Measurements from ENCODE around the gene PRPF38B.
"Not testable (repeated sequence)": the region's sequence is repeated elsewhere in the genome, so short reads cannot be mapped to it uniquely, and the experiment has no call there.

PRPF38B gene

DNA sequence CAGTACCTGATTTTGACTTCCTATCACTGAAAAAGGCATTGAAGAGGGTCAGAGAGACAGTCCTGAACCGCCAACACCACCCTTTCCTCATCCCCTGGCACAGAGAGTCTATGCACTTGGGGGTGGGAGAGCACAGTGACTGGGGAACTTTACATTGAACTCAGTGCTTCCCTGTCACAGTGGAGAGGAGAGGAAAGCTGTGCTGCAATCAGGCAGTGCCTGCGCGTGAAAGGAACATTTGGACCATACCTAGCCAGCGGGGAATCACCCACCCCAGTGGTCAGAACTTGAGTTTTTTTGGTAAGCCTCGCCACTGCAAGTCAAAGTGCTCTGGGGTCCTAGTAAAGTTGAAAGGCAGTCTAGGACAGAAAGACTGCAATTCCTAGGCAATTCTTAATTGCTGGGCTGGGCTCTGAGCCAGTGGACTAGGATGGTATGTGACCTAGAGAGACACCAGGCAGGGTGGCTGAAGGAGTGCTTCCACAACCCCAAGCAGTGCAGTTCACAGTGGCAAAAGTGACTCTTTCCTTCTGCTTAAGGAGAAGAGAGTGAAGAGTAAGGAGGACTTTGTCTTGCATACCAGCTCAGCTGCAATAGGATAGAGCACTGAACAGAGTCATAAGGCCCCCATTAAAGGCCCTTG is 21.9 kb upstream of the PRPF38B start:
- H3K4me3 ChIP-seq (ENCODE audit: low read depth, low read length): no peak overlapping the region
- no peaks in the 10 kb centered on the region for H3K9me3 ChIP-seq
- no peak for TF ChIP-seq CTCF (IDR thresholded peaks at IDR 0.05; ENCODE audit: low read depth, low read length)
- no peaks in the 10 kb centered on the region for H3K36me3 ChIP-seq
- H3K4me1 ChIP-seq: no peaks in the 10 kb centered on the region
- H3K27me3 ChIP-seq: no peaks in the 10 kb centered on the region
- DNase-seq: no peak

GRCh38 chr1:108671143-108671542 is 21.0 kb upstream of the PRPF38B start:
- Histone ChIP-seq H3K27me3 (no peaks in the 10 kb centered on the region), H3K36me3 (no peaks in the 10 kb centered on the region), H3K4me1 (no peaks in the 10 kb centered on the region), H3K9me3 (no peaks in the 10 kb centered on the region), H3K4me3 (ENCODE audit: low read depth, low read length) (no peak overlapping the region)
- TF ChIP-seq CTCF (IDR thresholded peaks at IDR 0.05; ENCODE audit: low read depth, low read length): no peak
- DNase-seq: no peak

DNA sequence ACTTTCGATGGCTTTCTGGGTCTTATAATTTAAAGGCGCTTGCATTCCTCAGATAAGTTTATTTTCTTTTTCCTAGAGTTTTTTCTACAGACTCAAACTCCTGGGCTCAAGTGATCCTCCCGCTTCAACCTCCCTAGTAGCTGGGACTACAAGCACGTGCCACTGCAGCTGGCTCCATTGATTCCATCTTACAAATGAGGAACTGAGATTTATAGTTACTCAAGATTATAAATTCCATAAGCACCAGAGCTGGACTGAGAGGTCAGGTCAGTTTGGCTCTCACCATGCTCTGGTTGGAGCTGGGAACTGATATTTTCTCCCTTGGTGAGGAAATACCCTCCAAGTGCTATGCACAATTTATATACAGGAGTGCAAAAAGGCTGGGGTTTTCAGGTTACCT is 13.4 kb upstream of the PRPF38B start:
- no peak for DNase-seq
- TF ChIP-seq CTCF (IDR thresholded peaks at IDR 0.05; ENCODE audit: low read depth, low read length): no peak

GRCh38 chr1:108679586-108680213 is 12.4 kb upstream of the PRPF38B start:
- no peak for DNase-seq

More for the DNA sequence above, 13.4 kb upstream of the PRPF38B start:
- no peak overlapping the region for H3K4me3 ChIP-seq (ENCODE audit: low read depth, low read length)
- H3K4me1 ChIP-seq: no peaks in the 10 kb centered on the region
- no peaks in the 10 kb centered on the region for H3K36me3 ChIP-seq
- H3K27me3 ChIP-seq: no peaks in the 10 kb centered on the region
- no peaks in the 10 kb centered on the region; the same call in 1 of the 2 replicates for H3K9me3 ChIP-seq

GRCh38 chr1:108681701-108682100 is 10.4 kb upstream of the PRPF38B start:
- H3K4me1 ChIP-seq; H3K9me3 ChIP-seq; H3K4me3 ChIP-seq (ENCODE audit: low read depth, low read length); H3K27me3 ChIP-seq; DNase-seq; H3K36me3 ChIP-seq: not testable (repeated sequence)

More at GRCh38 chr1:108679586-108680213, 12.4 kb upstream of the PRPF38B start:
- Histone ChIP-seq H3K4me3 (ENCODE audit: low read depth, low read length) (no peak overlapping the region), H3K27me3 (no peaks in the 10 kb centered on the region), H3K4me1 (no peaks in the 10 kb centered on the region), H3K9me3 (no peaks in the 10 kb centered on the region; the same call in 1 of the 2 replicates), H3K36me3 (no peaks in the 10 kb centered on the region)
- TF ChIP-seq CTCF (IDR thresholded peaks at IDR 0.05; ENCODE audit: low read depth, low read length): no peak

GRCh38 chr1:108685529-108685928 is 6.6 kb upstream of the PRPF38B start:
- no peak for TF ChIP-seq CTCF (IDR thresholded peaks at IDR 0.05; ENCODE audit: low read depth, low read length)
- DNase-seq: no peak
- no peaks in the 10 kb centered on the region for H3K27me3 ChIP-seq
- H3K36me3 ChIP-seq: no peaks in the 10 kb centered on the region
- no peak overlapping the region for H3K4me3 ChIP-seq (ENCODE audit: low read depth, low read length)
- H3K4me1 ChIP-seq: no peaks in the 10 kb centered on the region
- H3K9me3 ChIP-seq: no peaks in the 10 kb centered on the region

All from BE2C (cell line).